Mesendoderm (in vitro differentiated cells): ENCODE data around the gene ADAMTSL2.

Experiments
- DNase-seq: peaks from one replicate; pipeline ENCODE4 v3.0.0; 2013
- H2AK5ac ChIP-seq: 2 replicates; pipeline ENCODE4 v1.6.1; 2013; ENCODE audit warnings: low read length, inconsistent platforms
- H2BK120ac ChIP-seq: 2 replicates; pipeline ENCODE4 v1.6.1; 2013; ENCODE audit warnings: low read depth, mild to moderate bottlenecking, low read length, moderate library complexity, mixed read lengths
- H2BK15ac ChIP-seq: replicated peaks from 2 replicates; pipeline ENCODE4 v1.6.1; 2013; ENCODE audit warnings: low read depth, mild to moderate bottlenecking, moderate library complexity
- H2BK5ac ChIP-seq: 2 replicates; pipeline ENCODE4 v1.6.1; 2013; ENCODE audit warnings: low read length, inconsistent platforms
- H3K18ac ChIP-seq: 2 replicates; pipeline ENCODE4 v1.6.1; 2013; ENCODE audit warnings: mild to moderate bottlenecking, low read length, mixed read lengths
- H3K23ac ChIP-seq: one replicate; pipeline ENCODE4 v1.6.1; 2013; ENCODE audit warnings: low read length
- H3K27ac ChIP-seq: 2 replicates; pipeline ENCODE4 v1.5.1; 2013; ENCODE audit warnings: low read depth, mild to moderate bottlenecking, inconsistent platforms, low read length, moderate library complexity
- H3K27me3 ChIP-seq: 2 replicates; pipeline ENCODE4 v1.6.1; 2013; ENCODE audit warnings: low read length, control low read depth, mild to moderate bottlenecking, inconsistent platforms; ENCODE audit not compliant: insufficient read depth, poor library complexity
- H3K36me3 ChIP-seq: 2 replicates; pipeline ENCODE4 v1.6.1; 2013; ENCODE audit warnings: low read length, inconsistent platforms; ENCODE audit not compliant: control insufficient read depth, insufficient read depth
- H3K4ac ChIP-seq: one replicate; pipeline ENCODE4 v1.6.1; 2013; ENCODE audit warnings: low read depth, mild to moderate bottlenecking, low read length, moderate library complexity
- H3K4me1 ChIP-seq: 2 replicates; pipeline ENCODE4 v1.6.1; 2013; ENCODE audit warnings: low read depth, low read length, inconsistent platforms; ENCODE audit not compliant: control insufficient read depth
- H3K4me2 ChIP-seq: 2 replicates; pipeline ENCODE4 v1.6.1; 2013; ENCODE audit warnings: low read length
- H3K4me3 ChIP-seq: 2 replicates; pipeline ENCODE4 v1.5.1; 2013; ENCODE audit warnings: mild to moderate bottlenecking, low read length
- H3K56ac ChIP-seq: one replicate; pipeline ENCODE4 v1.6.1; 2013; ENCODE audit warnings: low read length
- H3K79me1 ChIP-seq: 2 replicates; pipeline ENCODE4 v1.6.1; 2013; ENCODE audit warnings: low read length, inconsistent platforms
- H3K79me2 ChIP-seq: 2 replicates; pipeline ENCODE4 v1.6.1; 2013; ENCODE audit warnings: mild to moderate bottlenecking, low read length; ENCODE audit not compliant: control insufficient read depth, insufficient read depth
- H3K9ac ChIP-seq: 2 replicates; pipeline ENCODE4 v1.6.1; 2013; ENCODE audit warnings: low read length, inconsistent platforms
- H4K5ac ChIP-seq: one replicate; pipeline ENCODE4 v1.6.1; 2013; ENCODE audit warnings: low read length
- H4K8ac ChIP-seq: one replicate; pipeline ENCODE4 v1.6.1; 2013; ENCODE audit warnings: low read depth, mild to moderate bottlenecking, control low read depth, low read length, moderate library complexity
- WGBS: extraction: QIAGEN DNeasy Blood & Tissue Kit; methylation state at CpG from one replicate; pipeline ENCODE4 v1.1.7; 2013; ENCODE audit warnings: low lambda C conversion rate, missing lambda C conversion rate; ENCODE audit not compliant: insufficient coverage; ENCODE audit errors: extremely low coverage; 5-methylcytosine and 5-hydroxymethylcytosine counted together

The ADAMTSL2 gene

DNA sequence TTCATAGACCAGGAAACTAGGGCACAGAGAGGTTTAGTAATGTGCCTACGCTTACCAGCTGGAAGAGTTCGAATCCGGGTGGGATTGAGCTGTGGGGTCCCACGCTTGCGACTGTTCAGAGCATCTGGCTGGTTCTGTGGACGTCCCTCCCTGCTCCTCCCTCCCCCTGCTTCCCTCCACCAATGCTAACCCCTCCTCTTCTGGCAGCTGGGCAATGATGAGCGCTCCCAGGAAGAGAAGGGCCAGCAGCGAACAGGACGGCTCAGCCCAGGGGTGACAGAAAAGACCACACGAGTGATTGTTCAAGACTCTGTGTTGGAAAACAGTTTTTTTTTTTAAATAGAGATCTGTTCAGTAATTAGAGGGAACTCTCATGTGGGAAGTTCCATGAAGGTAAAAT, 67.8 kb downstream of the ADAMTSL2 start:
- H3K9ac ChIP-seq, result no peak overlapping the region
- H4K8ac ChIP-seq, result no peak overlapping the region
- no peaks in the 10 kb centered on the region for H3K4me1 ChIP-seq
- no peak overlapping the region for H3K23ac ChIP-seq
- H3K36me3 ChIP-seq, result no peaks in the 10 kb centered on the region
- WGBS, result no CpG with 5 or more reads among the region's 10 CpGs
- H3K79me2 ChIP-seq, result no peaks in the 10 kb centered on the region
- H2BK5ac ChIP-seq, result no peak overlapping the region
- H3K79me1 ChIP-seq, result no peaks in the 10 kb centered on the region
- H2BK120ac ChIP-seq, result no peak overlapping the region
- H3K4me2 ChIP-seq, result no peak overlapping the region
- no peak overlapping the region for H3K27ac ChIP-seq
- no peak overlapping the region for H2AK5ac ChIP-seq
- no peak overlapping the region for H3K56ac ChIP-seq
- no peak overlapping the region for H3K4me3 ChIP-seq
- H3K4ac ChIP-seq, result no peak overlapping the region
- H2BK15ac ChIP-seq, result no peak overlapping the region
- no peaks in the 10 kb centered on the region for H3K27me3 ChIP-seq
- H3K18ac ChIP-seq, result no peak overlapping the region
- H4K5ac ChIP-seq, result no peak overlapping the region
- DNase-seq, result no peak

GRCh38 chr9:133603135-133603927, 68.8 kb downstream of the ADAMTSL2 start:
- H4K8ac ChIP-seq, result no peak overlapping the region
- no peak overlapping the region for H3K56ac ChIP-seq
- H3K79me2 ChIP-seq, result no peaks in the 10 kb centered on the region
- WGBS, result no CpG with 5 or more reads among the region's 14 CpGs
- H3K9ac ChIP-seq, result no peak overlapping the region
- no peaks in the 10 kb centered on the region for H3K27me3 ChIP-seq
- no peak overlapping the region for H2BK5ac ChIP-seq
- H3K79me1 ChIP-seq, result no peaks in the 10 kb centered on the region
- no peak overlapping the region for H3K27ac ChIP-seq
- no peak overlapping the region for H2BK15ac ChIP-seq
- no peak overlapping the region for H3K4me3 ChIP-seq
- DNase-seq, result peak; percentile 54
- H2AK5ac ChIP-seq, result no peak overlapping the region
- H3K18ac ChIP-seq, result no peak overlapping the region
- H3K4ac ChIP-seq, result no peak overlapping the region
- H3K23ac ChIP-seq, result no peak overlapping the region
- no peak overlapping the region for H3K4me2 ChIP-seq
- H2BK120ac ChIP-seq, result no peak overlapping the region
- H4K5ac ChIP-seq, result no peak overlapping the region
- H3K4me1 ChIP-seq, result no peaks in the 10 kb centered on the region
- no peaks in the 10 kb centered on the region for H3K36me3 ChIP-seq

DNA sequence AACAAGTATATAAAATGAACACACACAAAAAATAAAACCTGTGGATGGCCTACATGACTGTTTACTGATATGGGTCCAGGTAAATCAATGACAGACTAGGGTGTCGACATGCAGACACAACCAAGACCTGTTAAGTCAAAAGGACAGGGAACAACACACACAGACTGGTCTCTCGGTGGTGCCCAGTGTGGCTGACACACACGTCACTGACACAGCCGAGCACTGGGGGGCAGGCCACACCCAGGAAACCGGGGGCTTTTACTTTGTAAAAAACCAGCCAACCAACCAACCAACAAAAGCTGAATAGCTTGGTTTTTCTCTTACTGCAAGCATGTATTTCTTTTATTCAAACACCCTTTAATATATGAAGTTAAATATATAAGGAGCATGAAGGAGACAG, 69.7 kb downstream of the ADAMTSL2 start:
- no peak overlapping the region for H2AK5ac ChIP-seq
- H3K79me1 ChIP-seq, result no peaks in the 10 kb centered on the region
- no peak overlapping the region for H3K18ac ChIP-seq
- H2BK15ac ChIP-seq, result no peak overlapping the region
- no peak overlapping the region for H3K9ac ChIP-seq
- H3K4me1 ChIP-seq, result no peaks in the 10 kb centered on the region
- H3K23ac ChIP-seq, result no peak overlapping the region
- no peak overlapping the region for H3K4me3 ChIP-seq
- DNase-seq, result no peak
- no peak overlapping the region for H3K4ac ChIP-seq
- H2BK5ac ChIP-seq, result no peak overlapping the region
- no peak overlapping the region for H3K56ac ChIP-seq
- no peak overlapping the region for H3K27ac ChIP-seq
- H2BK120ac ChIP-seq, result no peak overlapping the region
- no peaks in the 10 kb centered on the region for H3K36me3 ChIP-seq
- no CpG with 5 or more reads among the region's 5 CpGs for WGBS
- H3K4me2 ChIP-seq, result no peak overlapping the region
- H3K79me2 ChIP-seq, result no peaks in the 10 kb centered on the region
- no peak overlapping the region for H4K8ac ChIP-seq
- peaks cover 4% of the 10 kb centered on the region for H3K27me3 ChIP-seq
- no peak overlapping the region for H4K5ac ChIP-seq

DNA sequence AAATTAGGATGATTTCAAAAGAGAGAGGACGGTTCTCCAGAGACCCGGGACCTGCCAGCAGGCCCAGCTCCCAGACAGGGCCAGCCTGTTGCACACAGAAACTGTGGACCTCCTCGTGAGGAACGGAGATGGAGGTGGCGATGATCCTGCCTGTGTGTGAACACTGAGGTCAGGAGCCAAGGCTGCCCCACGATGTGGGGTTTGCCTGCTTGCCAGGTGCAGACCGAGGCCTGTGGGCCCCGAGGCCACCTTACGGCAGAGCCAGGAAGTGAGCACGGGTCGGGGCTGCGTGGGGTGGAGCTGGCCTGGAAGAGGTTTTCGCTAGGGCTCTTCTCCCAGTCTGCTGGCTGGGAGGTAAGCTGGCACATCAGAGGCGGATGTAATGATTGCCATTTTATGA, 70.4 kb downstream of the ADAMTSL2 start:
- H2AK5ac ChIP-seq, result no peak overlapping the region
- no peak overlapping the region for H3K56ac ChIP-seq
- H3K4ac ChIP-seq, result no peak overlapping the region
- no peak overlapping the region for H3K23ac ChIP-seq
- no peaks in the 10 kb centered on the region for H3K79me2 ChIP-seq
- H4K8ac ChIP-seq, result no peak overlapping the region
- no peak overlapping the region for H3K9ac ChIP-seq
- no peak overlapping the region for H3K4me2 ChIP-seq
- H3K27ac ChIP-seq, result no peak overlapping the region
- no peaks in the 10 kb centered on the region for H3K36me3 ChIP-seq
- H3K4me3 ChIP-seq, result no peak overlapping the region
- H4K5ac ChIP-seq, result no peak overlapping the region
- no peak overlapping the region for H3K18ac ChIP-seq
- no peaks in the 10 kb centered on the region for H3K4me1 ChIP-seq
- WGBS, result no CpG with 5 or more reads among the region's 14 CpGs
- H2BK120ac ChIP-seq, result no peak overlapping the region
- peaks cover 4% of the 10 kb centered on the region for H3K27me3 ChIP-seq
- H2BK15ac ChIP-seq, result no peak overlapping the region
- H2BK5ac ChIP-seq, result no peak overlapping the region
- DNase-seq, result no peak
- H3K79me1 ChIP-seq, result no peaks in the 10 kb centered on the region

DNA sequence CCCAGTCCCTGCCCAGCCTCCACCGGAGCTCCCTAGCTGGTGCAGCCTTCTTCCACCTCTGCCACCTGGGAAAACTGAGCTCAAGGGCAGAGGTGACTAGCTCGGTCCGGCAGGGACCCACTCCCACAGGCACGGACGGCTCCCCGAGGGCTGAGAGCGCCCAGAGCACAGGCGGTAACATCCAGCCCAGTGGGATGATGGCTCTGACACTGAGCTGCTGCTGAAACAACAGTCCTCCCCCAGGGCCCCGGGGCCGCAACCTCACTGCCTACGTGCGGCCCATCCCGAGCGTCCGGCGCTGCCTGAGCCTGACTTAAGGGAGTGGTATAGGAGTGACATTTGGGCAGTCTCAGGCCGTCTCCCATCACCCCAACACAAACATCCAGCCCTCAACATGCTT, 70.9 kb downstream of the ADAMTSL2 start:
- peaks cover 4% of the 10 kb centered on the region for H3K27me3 ChIP-seq
- H2AK5ac ChIP-seq, result no peak overlapping the region

More for the DNA sequence above, 70.9 kb downstream of the ADAMTSL2 start:
- Histone ChIP-seq H3K4ac (no peak overlapping the region), H3K18ac (no peak overlapping the region), H4K8ac (no peak overlapping the region), H3K4me1 (no peaks in the 10 kb centered on the region), H4K5ac (no peak overlapping the region), H2BK5ac (no peak overlapping the region), H3K79me1 (no peaks in the 10 kb centered on the region), H3K4me3 (no peak overlapping the region), H2BK15ac (no peak overlapping the region), H3K27ac (no peak overlapping the region), H3K36me3 (no peaks in the 10 kb centered on the region), H3K4me2 (no peak overlapping the region), H3K56ac (no peak overlapping the region), H3K23ac (no peak overlapping the region), H2BK120ac (no peak overlapping the region), H3K79me2 (no peaks in the 10 kb centered on the region), H3K9ac (no peak overlapping the region)
- no peak for DNase-seq
- WGBS, result no CpG with 5 or more reads among the region's 17 CpGs
